ENCODE measurements around the gene ZBTB34. TPM values are rescaled to one million over a fixed set of nuclear protein-coding genes. Genes with fewer than 3 reads are reported as not detected.
"Not testable (repeated sequence)": the region's sequence is repeated elsewhere in the genome, so short reads cannot be mapped to it uniquely, and the experiment has no call there.

ZBTB34 gene
- 6.3 TPM for total RNA-seq
- long read RNA-seq, full-length matches to known transcripts = 4 of 4 reads
- long read RNA-seq, partial matches to known transcripts = 0 of 4 reads
- long read RNA-seq, other reads (novel, unspliced or antisense) = 0 of 4 reads

GRCh38 chr9:126860077-126860756 is at the start of gene ZBTB34:
ZBTB34 (plus strand) TSS chr9:126860639; CDS start chr9:126879400, 18,761 bp downstream.
- ATAC-seq (peak; percentile 75), DNase-seq (ENCODE audit: missing footprints) (peak; percentile 84)
- intact Hi-C loops (cut with DNase I) = loop anchor here (5.0 kb wide), 1 partner anchor 52 kb away; the partner anchor contains the start of gene RALGPS1

GRCh38 chr9:126813072-126813471 is 47.4 kb upstream of the ZBTB34 start:
- intact Hi-C loops (cut with DNase I) = no loop called here
- ATAC-seq = no peak
- DNase-seq (ENCODE audit: missing footprints) = no peak

- DNase-seq (ENCODE audit: missing footprints) = no peak
- no peak for ATAC-seq
- intact Hi-C loops (cut with DNase I) = no loop called here
These were observed 46.3 kb upstream of the ZBTB34 start for GRCh38 chr9:126814091-126814490.

- DNase-seq (ENCODE audit: missing footprints); intact Hi-C loops (cut with DNase I); ATAC-seq: not testable (repeated sequence)
These were observed 42.8 kb upstream of the ZBTB34 start for GRCh38 chr9:126817615-126818014.

GRCh38 chr9:126818482-126818881 is 42.0 kb upstream of the ZBTB34 start:
- ATAC-seq = no peak
- intact Hi-C loops (cut with DNase I) = no loop called here
- no peak for DNase-seq (ENCODE audit: missing footprints)

GRCh38 chr9:126819482-126819881 is 41.0 kb upstream of the ZBTB34 start:
- ATAC-seq (no peak), DNase-seq (ENCODE audit: missing footprints) (no peak)
- intact Hi-C loops (cut with DNase I) = no loop called here

- ATAC-seq (no peak), DNase-seq (ENCODE audit: missing footprints) (no peak)
- intact Hi-C loops (cut with DNase I) = no loop called here
These were observed 38.2 kb upstream of the ZBTB34 start for GRCh38 chr9:126822278-126822677.

- ATAC-seq (no peak), DNase-seq (ENCODE audit: missing footprints) (no peak)
- intact Hi-C loops (cut with DNase I) = no loop called here
These were observed 37.6 kb upstream of the ZBTB34 start for GRCh38 chr9:126822873-126823272.

- ATAC-seq; intact Hi-C loops (cut with DNase I); DNase-seq (ENCODE audit: missing footprints): not testable (repeated sequence)
These were observed 36.4 kb upstream of the ZBTB34 start for GRCh38 chr9:126824052-126824451.

- DNase-seq (ENCODE audit: missing footprints) (no peak), ATAC-seq (no peak)
- intact Hi-C loops (cut with DNase I) = no loop called here
These were observed 33.2 kb upstream of the ZBTB34 start for GRCh38 chr9:126827227-126827626.

- DNase-seq (ENCODE audit: missing footprints) (no peak), ATAC-seq (no peak)
- intact Hi-C loops (cut with DNase I) = no loop called here
These were observed 31.4 kb upstream of the ZBTB34 start for GRCh38 chr9:126829035-126829434.

GRCh38 chr9:126830827-126831226 is 29.6 kb upstream of the ZBTB34 start:
- intact Hi-C loops (cut with DNase I) = no loop called here
- DNase-seq (ENCODE audit: missing footprints) (no peak), ATAC-seq (no peak)

GRCh38 chr9:126832440-126832839 is 28.0 kb upstream of the ZBTB34 start:
- ATAC-seq = no peak
- intact Hi-C loops (cut with DNase I) = no loop called here
- no peak for DNase-seq (ENCODE audit: missing footprints)

- ATAC-seq = no peak
- intact Hi-C loops (cut with DNase I) = no loop called here
- no peak for DNase-seq (ENCODE audit: missing footprints)
These were observed 27.4 kb upstream of the ZBTB34 start for GRCh38 chr9:126833020-126833419.

GRCh38 chr9:126833710-126834345 is 26.6 kb upstream of the ZBTB34 start:
- DNase-seq (ENCODE audit: missing footprints) = no peak
- intact Hi-C loops (cut with DNase I) = no loop called here
- ATAC-seq = peak; percentile 52

- intact Hi-C loops (cut with DNase I) = no loop called here
- ATAC-seq (no peak), DNase-seq (ENCODE audit: missing footprints) (no peak)
These were observed 25.8 kb upstream of the ZBTB34 start for GRCh38 chr9:126834672-126835071.

- ATAC-seq (no peak), DNase-seq (ENCODE audit: missing footprints) (no peak)
- intact Hi-C loops (cut with DNase I) = no loop called here
These were observed 24.2 kb upstream of the ZBTB34 start for GRCh38 chr9:126836216-126836615.

- ATAC-seq (no peak), DNase-seq (ENCODE audit: missing footprints) (no peak)
- intact Hi-C loops (cut with DNase I) = no loop called here
These were observed 22.2 kb upstream of the ZBTB34 start for GRCh38 chr9:126838055-126838811.

- DNase-seq (ENCODE audit: missing footprints) (no peak), ATAC-seq (no peak)
- intact Hi-C loops (cut with DNase I) = no loop called here
These were observed 21.5 kb upstream of the ZBTB34 start for GRCh38 chr9:126838895-126839294.

GRCh38 chr9:126839301-126839700 is 21.1 kb upstream of the ZBTB34 start:
- ATAC-seq (no peak), DNase-seq (ENCODE audit: missing footprints) (no peak)
- intact Hi-C loops (cut with DNase I) = no loop called here

Measured in Right ventricle myocardium inferior (tissue), 1 donor.